ENCODE measurements around the gene OSBP. TPM values are rescaled to one million over a fixed set of nuclear protein-coding genes. Genes with fewer than 3 reads are reported as not detected.

The OSBP gene
- total RNA-seq, 4 donors from 2014 or later, result 19.4 to 28.8 (median 23.3) TPM

- no peaks in the 10 kb centered on the region for H3K9me3 ChIP-seq
- peak overlapping the region; percentile 86 to 97 (median 91) for H3K27ac ChIP-seq
- peaks cover 0 to 50% (median 4%) of the 10 kb centered on the region in 3 donors for H3K4me1 ChIP-seq
- peak; percentile 25 for DNase-seq
- peak overlapping the region; percentile 68 to 90 (median 80) for H3K4me3 ChIP-seq
- intact Hi-C loops (cut with DNase I), result no loop called here
- WGBS, 2 donors, result 2 to 4% methylated on average over 29 to 38 of the region's 40 CpGs
- no peaks in the 10 kb centered on the region for H3K36me3 ChIP-seq
- TF ChIP-seq POLR2A (IDR thresholded peaks at IDR 0.05), result peak in 1 of 4 donors; percentile 58
- no peak for TF ChIP-seq CTCF (IDR thresholded peaks at IDR 0.05)
- no peaks in the 10 kb centered on the region for H3K27me3 ChIP-seq
Observed at GRCh38 chr11:59560702-59561473, 54.7 kb downstream of the OSBP start.

DNA sequence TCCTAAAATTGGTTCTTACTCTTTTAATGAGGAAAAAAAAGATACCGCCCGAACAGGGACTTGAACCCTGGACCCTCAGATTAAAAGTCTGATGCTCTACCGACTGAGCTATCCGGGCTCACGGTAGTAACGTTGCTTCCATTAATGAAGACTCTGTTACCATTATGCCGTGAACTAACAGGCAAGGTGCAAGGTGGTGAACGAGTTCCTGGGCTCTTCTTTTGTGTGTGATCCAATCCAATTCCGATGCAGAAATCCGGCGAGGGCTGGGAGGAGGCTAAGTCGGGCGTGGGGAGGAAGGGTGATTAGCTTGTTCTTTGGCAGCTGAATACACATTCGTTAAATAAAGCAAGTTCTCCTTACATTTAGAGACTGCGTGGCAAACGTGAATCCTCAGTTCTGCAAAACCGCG, 55.3 kb downstream of the OSBP start:
- Histone ChIP-seq H3K9me3 (no peaks in the 10 kb centered on the region), H3K27ac (peak overlapping the region; percentile 86 to 97 (median 91)), H3K27me3 (no peaks in the 10 kb centered on the region), H3K36me3 (no peaks in the 10 kb centered on the region), H3K4me3 (peak overlapping the region; percentile 68 to 90 (median 80)), H3K4me1 (peaks cover 0 to 49% (median 4%) of the 10 kb centered on the region in 3 donors)
- TF ChIP-seq CTCF (IDR thresholded peaks at IDR 0.05) (no peak), POLR2A (IDR thresholded peaks at IDR 0.05) (no peak)
- intact Hi-C loops (cut with DNase I), result no loop called here
- no peak for DNase-seq
- 0 to 1% methylated on average over 8 to 14 of the region's 18 CpGs for WGBS, 2 donors

- TF ChIP-seq CTCF (IDR thresholded peaks at IDR 0.05) (no peak), POLR2A (IDR thresholded peaks at IDR 0.05) (no peak)
- Histone ChIP-seq H3K36me3 (no peaks in the 10 kb centered on the region), H3K9me3 (no peaks in the 10 kb centered on the region), H3K27ac (peak overlapping the region in 3 of 4 donors; percentile 86 to 97 (median 95)), H3K4me3 (peak overlapping the region in 3 of 4 donors; percentile 68 to 90 (median 87)), H3K4me1 (peaks cover 0 to 49% (median 4%) of the 10 kb centered on the region in 3 donors), H3K27me3 (no peaks in the 10 kb centered on the region)
- intact Hi-C loops (cut with DNase I), result no loop called here
- WGBS, 2 donors, result 36 to 43% methylated on average over 7 of the region's 8 CpGs
- DNase-seq, result no peak
Observed at GRCh38 chr11:59559886-59560285, 55.7 kb downstream of the OSBP start.

- intact Hi-C loops (cut with DNase I), result no loop called here
- H3K4me1 ChIP-seq, result peaks cover 0 to 49% (median 4%) of the 10 kb centered on the region in 3 donors
- H3K36me3 ChIP-seq, result no peaks in the 10 kb centered on the region
- H3K27me3 ChIP-seq, result no peaks in the 10 kb centered on the region
- DNase-seq, result no peak
- no peak overlapping the region for H3K4me3 ChIP-seq
- 66% methylated on average over 7 of the region's 7 CpGs for whole genome bisulfite sequencing, 2 donors
- no peak for TF ChIP-seq CTCF (IDR thresholded peaks at IDR 0.05)
- no peak for TF ChIP-seq POLR2A (IDR thresholded peaks at IDR 0.05)
- no peak overlapping the region for H3K27ac ChIP-seq
- no peaks in the 10 kb centered on the region for H3K9me3 ChIP-seq
Observed at GRCh38 chr11:59558270-59558643, 57.3 kb downstream of the OSBP start.

GRCh38 chr11:59556917-59557348, 58.6 kb downstream of the OSBP start:
- TF ChIP-seq CTCF (IDR thresholded peaks at IDR 0.05) (no peak), POLR2A (IDR thresholded peaks at IDR 0.05) (no peak)
- Histone ChIP-seq H3K36me3 (no peaks in the 10 kb centered on the region), H3K9me3 (no peaks in the 10 kb centered on the region), H3K4me3 (peak overlapping the region in 2 of 4 donors; percentile 41 to 58), H3K27ac (peak overlapping the region in 3 of 4 donors; percentile 35 to 70 (median 67)), H3K27me3 (no peaks in the 10 kb centered on the region), H3K4me1 (peaks cover 0 to 52% (median 4%) of the 10 kb centered on the region in 3 donors)
- 27 to 32% methylated on average over 13 of the region's 13 CpGs for WGBS, 2 donors
- no peak for DNase-seq
- intact Hi-C loops (cut with DNase I), result no loop called here

Data from esophagus squamous epithelium (tissue), 5 donors.